ENCODE measurements around the gene SLU7. TPM values are rescaled to one million over a fixed set of nuclear protein-coding genes. Genes with fewer than 3 reads are reported as not detected.
A peak's percentile ranks its signal among the peaks of the same experiment; 100 is the strongest.

The SLU7 gene
- polyA plus RNA-seq, 1 of the 3 experiments (the other 2 are of a cell fraction): 22.3 TPM

DNA sequence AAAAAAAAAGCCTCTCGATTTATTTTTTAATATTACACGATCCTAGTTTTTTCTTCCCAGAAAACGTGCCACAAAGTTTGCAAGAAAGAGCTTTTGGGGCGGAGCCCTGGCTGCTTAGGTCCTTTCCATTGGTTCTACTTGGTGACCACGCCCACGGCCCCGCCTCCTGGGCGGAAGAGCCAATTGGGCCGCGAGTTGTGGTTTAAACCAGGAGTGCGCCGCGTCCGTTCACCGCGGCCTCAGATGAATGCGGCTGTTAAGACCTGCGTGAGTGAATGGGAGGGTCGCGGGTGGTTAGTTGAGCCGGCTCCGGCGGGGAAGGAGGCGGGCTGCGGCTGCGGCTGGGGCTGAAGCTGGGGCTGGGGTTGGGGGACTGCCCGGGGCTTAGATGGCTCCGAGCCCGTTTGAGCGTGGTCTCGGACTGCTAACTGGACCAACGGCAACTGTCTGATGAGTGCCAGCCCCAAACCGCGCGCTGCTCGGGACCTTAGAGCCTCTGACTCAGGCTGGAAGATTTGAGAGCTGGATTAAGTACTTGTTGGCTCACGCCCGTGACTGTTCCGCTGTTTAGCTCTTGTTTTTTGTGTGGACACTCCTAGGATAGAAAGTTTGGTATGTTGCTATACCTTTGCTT is 2.9 kb upstream of the SLU7 start, which contains the start of gene PTTG1 (continued):
- TF ChIP-seq SIN3A (IDR thresholded peaks at IDR 0.05; ENCODE audit: borderline replicate concordance, low read depth, low read length): peak; percentile 92; the same call in 1 of the 2 replicates
- TF ChIP-seq TEAD4 (IDR thresholded peaks at IDR 0.05; ENCODE audit: borderline replicate concordance, insufficient read depth): no peak
- no peak for TF ChIP-seq JUND (IDR thresholded peaks at IDR 0.05)
- peak; percentile 99 for TF ChIP-seq FOXM1 (IDR thresholded peaks at IDR 0.05; ENCODE audit: low read depth)

DNA sequence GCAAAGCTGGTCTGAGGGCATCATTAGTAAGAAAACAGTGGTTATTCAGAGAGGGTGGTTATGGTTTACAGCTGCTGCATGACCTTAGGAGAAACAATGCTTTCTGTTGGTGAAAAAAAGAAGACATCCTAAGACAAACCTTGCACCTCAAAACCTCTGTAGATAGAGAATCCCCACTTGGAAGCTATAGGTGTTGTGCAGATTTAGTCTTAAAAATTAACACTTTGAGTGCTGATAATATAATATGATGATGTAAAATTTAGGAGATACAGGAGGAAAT is 1.4 kb upstream of the SLU7 start:
- CTCF ChIA-PET: interaction anchor here (0.8 to 13.8 kb wide), 3 partner anchors 8 to 26 kb away, joined by 3 to 177 read pairs (median 4); no protein-coding TSS in a partner anchor
- peaks cover 70% of the 10 kb centered on the region for H3K79me2 ChIP-seq (ENCODE audit: insufficient read depth)

DNA sequence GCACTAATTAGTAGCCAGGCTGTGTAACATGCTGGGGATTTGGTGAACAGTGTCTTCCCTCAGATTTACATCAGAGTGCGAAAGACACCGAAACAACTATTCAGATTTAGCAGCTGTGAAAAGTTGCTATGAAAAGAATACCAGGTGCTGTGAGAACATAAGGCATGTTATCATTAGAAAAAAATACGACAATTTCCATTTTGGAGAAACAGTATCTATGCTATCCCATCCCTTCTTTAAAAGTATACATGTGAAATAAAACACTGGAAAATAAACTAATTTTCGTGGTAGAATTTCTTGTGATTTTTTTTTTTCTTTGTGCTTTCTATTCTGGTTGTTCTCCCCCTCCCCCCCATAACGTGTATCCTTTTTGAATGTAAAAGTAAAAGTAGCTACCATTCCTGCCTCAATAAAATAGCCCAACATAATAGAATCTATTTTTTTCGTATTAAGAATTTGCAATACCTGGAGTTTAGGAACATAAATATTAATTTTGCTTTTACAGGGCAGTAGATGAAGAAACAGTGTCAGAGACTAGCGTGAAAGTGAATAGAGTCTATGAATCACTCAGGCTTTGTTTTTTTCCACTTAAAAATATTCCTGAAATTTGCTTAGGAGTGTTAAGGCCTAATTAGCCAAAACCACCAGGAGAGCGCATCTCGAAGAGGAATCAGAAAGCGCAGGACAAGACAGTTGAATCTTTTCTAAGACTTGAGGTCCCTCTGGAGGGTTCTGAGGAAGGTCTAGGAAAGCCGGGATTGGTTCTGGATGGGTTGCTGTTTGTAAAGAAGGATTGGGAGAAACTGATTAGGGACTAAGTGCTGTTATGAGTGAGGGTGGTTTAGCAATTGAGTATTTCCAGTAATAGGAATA is 813 bp upstream of the SLU7 start:
- H3K9ac ChIP-seq: peak overlapping the region; percentile 90
- TF ChIP-seq, protein P1, sequence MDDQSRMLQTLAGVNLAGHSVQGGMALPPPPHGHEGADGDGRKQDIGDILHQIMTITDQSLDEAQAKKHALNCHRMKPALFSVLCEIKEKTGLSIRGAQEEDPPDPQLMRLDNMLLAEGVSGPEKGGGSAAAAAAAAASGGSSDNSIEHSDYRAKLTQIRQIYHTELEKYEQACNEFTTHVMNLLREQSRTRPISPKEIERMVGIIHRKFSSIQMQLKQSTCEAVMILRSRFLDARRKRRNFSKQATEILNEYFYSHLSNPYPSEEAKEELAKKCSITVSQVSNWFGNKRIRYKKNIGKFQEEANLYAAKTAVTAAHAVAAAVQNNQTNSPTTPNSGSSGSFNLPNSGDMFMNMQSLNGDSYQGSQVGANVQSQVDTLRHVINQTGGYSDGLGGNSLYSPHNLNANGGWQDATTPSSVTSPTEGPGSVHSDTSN (IDR thresholded peaks at IDR 0.05): no peak
- no peak for TF ChIP-seq POLR2AphosphoS5 (IDR thresholded peaks at IDR 0.05; ENCODE audit: low read depth, low read length)
- TF ChIP-seq NFIC (IDR thresholded peaks at IDR 0.05; ENCODE audit: borderline replicate concordance): no peak
- TF ChIP-seq SIN3A (IDR thresholded peaks at IDR 0.05; ENCODE audit: borderline replicate concordance, low read depth, low read length): no peak
- TF ChIP-seq RXRA (IDR thresholded peaks at IDR 0.05; ENCODE audit: borderline replicate concordance, low read depth): no peak
- TF ChIP-seq, protein P2, sequence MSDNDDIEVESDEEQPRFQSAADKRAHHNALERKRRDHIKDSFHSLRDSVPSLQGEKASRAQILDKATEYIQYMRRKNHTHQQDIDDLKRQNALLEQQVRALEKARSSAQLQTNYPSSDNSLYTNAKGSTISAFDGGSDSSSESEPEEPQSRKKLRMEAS (IDR thresholded peaks at IDR 0.05; ENCODE audit: low read depth): no peak
- no peak for TF ChIP-seq MEF2A (IDR thresholded peaks at IDR 0.05; ENCODE audit: borderline replicate concordance, low read depth)
- no peak for TF ChIP-seq GABPA (IDR thresholded peaks at IDR 0.05; ENCODE audit: low read depth)
- no peak for TF ChIP-seq JUND (IDR thresholded peaks at IDR 0.05)
- no peak for TF ChIP-seq YY1 (IDR thresholded peaks at IDR 0.05; ENCODE audit: low read depth)
- TF ChIP-seq NRF1 (IDR thresholded peaks at IDR 0.05; ENCODE audit: low read depth, low read length): no peak
- no peak for TF ChIP-seq TEAD4 (IDR thresholded peaks at IDR 0.05; ENCODE audit: borderline replicate concordance, insufficient read depth)
- ChIA-PET POLR2A (interaction anchor here (0.6 to 1.5 kb wide), 3 partner anchors 14 to 452 kb away, joined by 4 read pairs; no protein-coding TSS in a partner anchor), CTCF (interaction anchor here (0.6 to 13.8 kb wide), 6 partner anchors 8 to 592 kb away, joined by 3 to 177 read pairs (median 4); no protein-coding TSS in a partner anchor)
- H3K27me3 ChIP-seq (ENCODE audit: insufficient read depth): no peaks in the 10 kb centered on the region
- peaks cover under 1 to 19% of the 10 kb centered on the region in 2 experiments for H3K36me3 ChIP-seq (replicated peaks in 1 of 2; ENCODE audit: control insufficient read depth in 1 of 2, insufficient read depth in 2 of 2, low read length in 1 of 2)
- peaks cover 70% of the 10 kb centered on the region for H3K79me2 ChIP-seq (ENCODE audit: insufficient read depth)
- DNase-seq: no peak
- H3K9me3 ChIP-seq: no peaks in the 10 kb centered on the region
- H3K9me2 ChIP-seq: no peaks in the 10 kb centered on the region
- no peaks in the 10 kb centered on the region for H4K20me1 ChIP-seq (ENCODE audit: insufficient read depth)
- H3K27ac ChIP-seq (ENCODE audit: low read depth in 2 of 2, low read length in 1 of 2): peak overlapping the region; percentile 91
- H3F3A ChIP-seq (replicated peaks; ENCODE audit: insufficient read depth): peaks cover 12% of the 10 kb centered on the region
- 45% methylated on average over 11 of the region's 11 CpGs for WGBS (ENCODE audit: low lambda C conversion rate)
- H3K4me1 ChIP-seq (ENCODE audit: control insufficient read depth in 1 of 2, insufficient read depth in 2 of 2, low read depth in 1 of 2, low read length in 1 of 2): peaks cover 10 to 25% of the 10 kb centered on the region in 2 experiments; a peak in 3 of 4 replicates
- H2AFZ ChIP-seq (ENCODE audit: low read depth): peak overlapping the region; percentile 81
- H3K4me2 ChIP-seq: peak overlapping the region; percentile 58
- peak overlapping the region; percentile 76 to 100 for H3K4me3 ChIP-seq (ENCODE audit: low read depth in 2 of 2, low read length in 1 of 2)

More for the DNA sequence above, 1.4 kb upstream of the SLU7 start:
- Histone ChIP-seq H3K9ac (0 out of 2 replicates have a peak overlapping the region, but pooled peaks have one; percentile 90), H2AFZ (ENCODE audit: low read depth) (peak overlapping the region; percentile 81), H4K20me1 (ENCODE audit: insufficient read depth) (no peaks in the 10 kb centered on the region), H3K27me3 (ENCODE audit: insufficient read depth) (no peaks in the 10 kb centered on the region), H3K9me3 (no peaks in the 10 kb centered on the region), H3K9me2 (no peaks in the 10 kb centered on the region), H3K4me3 (ENCODE audit: low read depth in 2 of 2, low read length in 1 of 2) (no peak overlapping the region), H3K36me3 (replicated peaks in 1 of 2; ENCODE audit: control insufficient read depth in 1 of 2, insufficient read depth in 2 of 2, low read length in 1 of 2) (peaks cover 2 to 17% of the 10 kb centered on the region in 2 experiments), H3F3A (replicated peaks; ENCODE audit: insufficient read depth) (peaks cover 12% of the 10 kb centered on the region), H3K4me1 (ENCODE audit: control insufficient read depth in 1 of 2, insufficient read depth in 2 of 2, low read depth in 1 of 2, low read length in 1 of 2) (peaks cover 16 to 28% of the 10 kb centered on the region in 2 experiments; a peak in 3 of 4 replicates), H3K27ac (ENCODE audit: low read depth in 2 of 2, low read length in 1 of 2) (no peak overlapping the region; a peak in 1 of 4 replicates), H3K4me2 (no peak overlapping the region)
- TF ChIP-seq SMC3 (IDR thresholded peaks at IDR 0.05; ENCODE audit: low read depth, low read length) (no peak), SIN3A (IDR thresholded peaks at IDR 0.05; ENCODE audit: borderline replicate concordance, low read depth, low read length) (no peak)
- DNase-seq: no peak
- POLR2A ChIA-PET: no interaction called here
